Esophagus muscularis mucosa (tissue), 4 donors: ENCODE results near the gene DDX47. TPM values are rescaled to one million over a fixed set of nuclear protein-coding genes. Genes with fewer than 3 reads are reported as not detected.

Experiments used
- DNase-seq: peaks from one replicate; pipeline ENCODE4 v3.0.0-alpha.2; 2017; ENCODE audit errors: extremely low spot score
- H3K27ac ChIP-seq, 4 donors: fragments of 200-600 bp; sonication (generic); replicated peaks in 1 of 4; 1 replicate in 3 of 4; 2 replicates in 1 of 4; pipeline ENCODE4 v1.5.1; 2016 to 2019; ENCODE audit warnings: mild to moderate bottlenecking in 1 of 4
- H3K27me3 ChIP-seq, 4 donors: fragments of 200-600 bp; sonication (generic); one replicate each; pipeline versions ENCODE4 v1.5.1 to v1.6.0; 2016 to 2019
- H3K36me3 ChIP-seq, 4 donors: fragments of 200-600 bp; sonication (generic); one replicate each; pipeline ENCODE4 v1.5.1; 2016 to 2019
- H3K4me1 ChIP-seq, 4 donors: fragments of 200-600 bp; sonication (generic); one replicate each; pipeline ENCODE4 v1.5.1; 2016 to 2019
- H3K4me3 ChIP-seq, 4 donors: fragments of 200-600 bp; sonication (generic); 1 replicate in 2 of 4; 2 replicates in 2 of 4; pipeline ENCODE4 v1.5.1; 2016 to 2019; ENCODE audit warnings: mild to moderate bottlenecking in 4 of 4, moderate library complexity in 1 of 4
- H3K9me3 ChIP-seq, 4 donors: fragments of 200-600 bp; sonication (generic); 1 replicate in 3 of 4; 2 replicates in 1 of 4; pipeline ENCODE4 v1.5.1; 2016 to 2019
- EP300 ChIP-seq: sonication (generic); formaldehyde crosslinking; IDR thresholded peaks from one replicate; pipeline ENCODE4 v1.6.1; 2017; ENCODE audit warnings: antibody characterized with exemption
- POLR2A ChIP-seq: fragments of 450-650 bp; IDR thresholded peaks from one replicate; pipeline ENCODE4 v1.6.1; 2017; ENCODE audit warnings: antibody characterized with exemption, moderate library complexity, mild to moderate bottlenecking, low read depth
- POLR2AphosphoS5 ChIP-seq, 2 donors: sonication (generic); formaldehyde crosslinking; IDR thresholded peaks; one replicate each; pipeline ENCODE4 v1.6.1; 2017; ENCODE audit warnings: antibody characterized with exemption in 2 of 2
- WGBS: methylation state at CpG from one replicate; pipeline ENCODE4 v1.1.5; 2018; 5-methylcytosine and 5-hydroxymethylcytosine counted together
- intact Hi-C: fragments of 100-400 bp; cut with DNase I; formaldehyde crosslinking; loops from one replicate; pipeline ENCODE4 v1.15.1; 2023
- total RNA-seq, 4 donors: library from RNA; depleted of rRNA; stranded (reverse); fragments of >200 nt; gene quantifications; one replicate each; pipeline versions ENCODE4 v1.1.0 to v1.2.1, GENCODE V29; 2016
- TF ChIP-seq, protein P1 (sequence below), 3 experiments: fragments of 200-600 bp in 2 of 3; fragments of 450-650 bp in 1 of 3; sonication (generic) in 2 of 3; IDR thresholded peaks; one replicate each; pipeline ENCODE4 v1.5.1; 2017 to 2019; ENCODE audit warnings: antibody characterized with exemption in 3 of 3, mild to moderate bottlenecking in 2 of 3, moderate library complexity in 1 of 3

Gene DDX47
- total RNA-seq, 4 donors from 2014 or later: 37.1 to 67.1 (median 53.9) TPM

DNA sequence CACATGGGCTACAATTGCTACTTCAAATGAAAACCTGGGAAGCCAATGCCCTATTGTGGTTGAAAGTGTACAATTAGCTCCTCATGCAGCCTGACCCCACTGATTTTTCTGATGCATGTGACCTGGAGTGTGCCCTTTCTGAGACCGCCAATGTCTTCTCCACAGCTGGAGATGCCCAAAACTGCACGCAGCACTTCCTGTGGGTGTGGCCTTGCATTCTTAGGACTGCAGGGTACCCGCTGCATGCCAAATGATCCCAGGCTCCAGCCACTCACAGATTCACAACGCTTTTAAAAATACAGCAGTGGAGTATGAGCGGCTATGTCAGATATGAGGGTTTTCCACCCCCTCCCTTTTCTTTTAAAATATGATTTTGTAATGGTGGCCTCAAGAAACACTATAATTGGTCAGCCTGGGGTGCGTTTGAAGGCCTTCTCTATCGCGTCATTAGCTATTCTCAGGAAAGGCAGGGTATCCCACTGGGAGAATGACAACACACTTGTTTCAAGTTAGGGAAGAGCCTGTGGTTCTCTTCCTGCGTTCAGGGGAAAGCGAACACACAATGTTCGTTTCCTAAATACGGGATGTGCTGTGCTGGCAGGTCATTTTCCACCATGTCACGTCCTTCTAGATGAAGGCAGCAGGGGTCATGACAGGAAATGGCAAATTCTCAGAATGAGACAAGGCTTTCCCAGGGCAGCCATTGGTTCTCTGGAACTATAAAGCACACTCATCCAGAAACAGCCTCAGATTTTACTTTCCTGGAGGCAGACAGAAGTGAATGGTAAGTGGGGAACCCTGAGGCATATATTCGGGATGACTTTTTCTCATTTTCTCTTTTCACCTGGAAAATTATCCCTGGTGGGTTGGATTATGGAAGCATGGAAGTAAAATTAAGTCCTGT lies 28.0 kb upstream of the DDX47 start, which contains the start of gene APOLD1:
TSS of gene APOLD1 (plus strand) at position 749 of the 904 bp plus-strand sequence. CDS start at position 782, 33 bp downstream.
- H3K36me3 ChIP-seq: peaks cover 0 to 9% (median 0%) of the 10 kb centered on the region in 4 donors
- H3K27ac ChIP-seq: peak within 1 kb of the TSS; percentile 85 to 95 (median 92)
- no peaks in the 10 kb centered on the region for H3K9me3 ChIP-seq
- intact Hi-C loops: loop anchor here (5.0 kb wide), 2 partner anchors 58 to 107 kb away; partner anchors contain the start of gene GPRC5A
- TF ChIP-seq POLR2A: peak; percentile 70
- peak; percentile 97 for TF ChIP-seq EP300
- TF ChIP-seq, protein P1, sequence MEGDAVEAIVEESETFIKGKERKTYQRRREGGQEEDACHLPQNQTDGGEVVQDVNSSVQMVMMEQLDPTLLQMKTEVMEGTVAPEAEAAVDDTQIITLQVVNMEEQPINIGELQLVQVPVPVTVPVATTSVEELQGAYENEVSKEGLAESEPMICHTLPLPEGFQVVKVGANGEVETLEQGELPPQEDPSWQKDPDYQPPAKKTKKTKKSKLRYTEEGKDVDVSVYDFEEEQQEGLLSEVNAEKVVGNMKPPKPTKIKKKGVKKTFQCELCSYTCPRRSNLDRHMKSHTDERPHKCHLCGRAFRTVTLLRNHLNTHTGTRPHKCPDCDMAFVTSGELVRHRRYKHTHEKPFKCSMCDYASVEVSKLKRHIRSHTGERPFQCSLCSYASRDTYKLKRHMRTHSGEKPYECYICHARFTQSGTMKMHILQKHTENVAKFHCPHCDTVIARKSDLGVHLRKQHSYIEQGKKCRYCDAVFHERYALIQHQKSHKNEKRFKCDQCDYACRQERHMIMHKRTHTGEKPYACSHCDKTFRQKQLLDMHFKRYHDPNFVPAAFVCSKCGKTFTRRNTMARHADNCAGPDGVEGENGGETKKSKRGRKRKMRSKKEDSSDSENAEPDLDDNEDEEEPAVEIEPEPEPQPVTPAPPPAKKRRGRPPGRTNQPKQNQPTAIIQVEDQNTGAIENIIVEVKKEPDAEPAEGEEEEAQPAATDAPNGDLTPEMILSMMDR (IDR thresholded peaks at IDR 0.05): no peak
- peak; percentile 94 to 96 for TF ChIP-seq POLR2AphosphoS5 (IDR thresholded peaks at IDR 0.05)
- H3K4me3 ChIP-seq: peak within 1 kb of the TSS; percentile 60 to 75 (median 64)
- no peaks in the 10 kb centered on the region for H3K27me3 ChIP-seq
- DNase-seq: no peak
- peaks cover 14 to 34% (median 30%) of the 10 kb centered on the region in 4 donors for H3K4me1 ChIP-seq
- WGBS: 82% methylated on average over 14 of the region's 14 CpGs

GRCh38 chr12:12786351-12786705 lies 26.8 kb upstream of the DDX47 start:
- Histone ChIP-seq H3K27ac (peak overlapping the region; percentile 85 to 95 (median 92)), H3K4me3 (peak overlapping the region; percentile 60 to 75 (median 64)), H3K36me3 (peaks cover 0 to 13% (median 0%) of the 10 kb centered on the region in 4 donors), H3K9me3 (no peaks in the 10 kb centered on the region), H3K27me3 (no peaks in the 10 kb centered on the region), H3K4me1 (peaks cover 14 to 32% (median 29%) of the 10 kb centered on the region in 4 donors)
- DNase-seq: no peak
- intact Hi-C loops: loop anchor here (2.0 to 5.0 kb wide), 3 partner anchors 28 to 106 kb away; partner anchors contain the start of gene GPRC5A
- TF ChIP-seq POLR2AphosphoS5 (IDR thresholded peaks at IDR 0.05): no peak
- no peak for TF ChIP-seq EP300
- TF ChIP-seq, protein P1 (IDR thresholded peaks at IDR 0.05): no peak
- no peak for TF ChIP-seq POLR2A
- WGBS: 26% methylated on average over 4 of the region's 4 CpGs

GRCh38 chr12:12786706-12787601 lies 26.2 kb upstream of the DDX47 start:
- 6% methylated on average over 21 of the region's 80 CpGs for WGBS
- Histone ChIP-seq H3K27me3 (no peaks in the 10 kb centered on the region), H3K9me3 (no peaks in the 10 kb centered on the region), H3K4me1 (peaks cover 18 to 38% (median 35%) of the 10 kb centered on the region in 4 donors), H3K4me3 (peak overlapping the region; percentile 60 to 75 (median 64)), H3K36me3 (peaks cover 0 to 13% (median 0%) of the 10 kb centered on the region in 4 donors), H3K27ac (peak overlapping the region; percentile 85 to 95 (median 92))
- DNase-seq: no peak
- TF ChIP-seq, protein P1 (IDR thresholded peaks at IDR 0.05): peak; percentile 9 to 42 (median 34)
- peak; percentile 53 to 81 for TF ChIP-seq POLR2AphosphoS5 (IDR thresholded peaks at IDR 0.05)
- TF ChIP-seq EP300: no peak
- TF ChIP-seq POLR2A: peak; percentile 45
- intact Hi-C loops: loop anchor here (2.0 to 5.0 kb wide), 3 partner anchors 28 to 105 kb away; partner anchors contain the start of gene GPRC5A

- Histone ChIP-seq H3K9me3 (no peaks in the 10 kb centered on the region), H3K27me3 (no peaks in the 10 kb centered on the region), H3K36me3 (peaks cover 0 to 13% (median 0%) of the 10 kb centered on the region in 4 donors), H3K4me1 (peaks cover 26 to 50% (median 47%) of the 10 kb centered on the region in 4 donors), H3K27ac (peak overlapping the region; percentile 85 to 95 (median 92)), H3K4me3 (peak overlapping the region; percentile 60 to 75 (median 64))
- WGBS: 73% methylated on average over 6 of the region's 6 CpGs
- intact Hi-C loops: loop anchor here (5.0 kb wide), 2 partner anchors 61 to 104 kb away; partner anchors contain the start of gene GPRC5A
- no peak for DNase-seq
- no peak for TF ChIP-seq POLR2A
- no peak for TF ChIP-seq POLR2AphosphoS5 (IDR thresholded peaks at IDR 0.05)
- TF ChIP-seq, protein P1 (IDR thresholded peaks at IDR 0.05): no peak
- TF ChIP-seq EP300: no peak
Observed at GRCh38 chr12:12788131-12788530, 25.0 kb upstream of the DDX47 start.
